HepG2 (cell line): ENCODE data around the gene CCDC148. TPM values are rescaled to one million over a fixed set of nuclear protein-coding genes. Genes with fewer than 3 reads are reported as not detected.

Source experiments
- ATAC-seq: fragments of 200-7000 bp; cut with Tn5 transposase; 3 replicates; pipeline ENCODE4 v1.9.1; 2020; ENCODE audit warnings: mild to moderate bottlenecking, moderate library complexity
- BruUV-seq: library from RNA; stranded (reverse); fragments of 400-500 nt; replicated peaks from 2 replicates; lab custom pipeline; 2021; lab: Mats Ljungman, UMichigan
- CTCF ChIA-PET: fragments of 300-600 bp; formaldehyde crosslinking; extraction: SDS; loops from one replicate; lab custom pipeline; 2021; ENCODE audit warnings: low total read pairs, inconsistent platforms, low intra/inter-chr PET ratio; lab: Yijun Ruan, JAX
- POLR2A ChIA-PET: fragments of 350-600 bp; sonication (Branson Sonifier 250); formaldehyde crosslinking; loops from one replicate; lab custom pipeline; 2020; ENCODE audit warnings: antibody characterized with exemption, inconsistent platforms; lab: Yijun Ruan, JAX
- DNase-seq: peaks from one replicate; pipeline ENCODE4 v3.0.0-alpha.2; 2015; ENCODE audit warnings: low spot score
- FAIRE-seq: peaks from 3 replicates; lab custom pipeline; 2011; peaks lifted over from hg19 to GRCh38; lab: Jason Lieb, UNC
- H2AFZ ChIP-seq: one replicate; pipeline ENCODE4 v1.6.1; 2011; ENCODE audit warnings: low read length, inconsistent platforms
- H3K27ac ChIP-seq: fragments of 300-600 bp; 3 replicates; pipeline ENCODE4 v1.8.0; 2011; ENCODE audit warnings: mixed run types, mild to moderate bottlenecking, mixed read lengths, low read length, inconsistent platforms; ENCODE audit not compliant: insufficient read depth; ENCODE audit errors: extremely low read length
- H3K27me3 ChIP-seq, 2 experiments: fragments of 200-600 bp in 1 of 2; 2 replicates in 1 of 2; 3 replicates in 1 of 2; pipeline versions ENCODE4 v1.6.0 to v1.8.0; 2011; ENCODE audit warnings: low read length in 2 of 2, mild to moderate bottlenecking in 2 of 2, moderate library complexity in 2 of 2, inconsistent platforms in 1 of 2; ENCODE audit not compliant: insufficient read depth in 2 of 2, control insufficient read depth in 1 of 2
- H3K36me3 ChIP-seq, 2 experiments: fragments of 200-600 bp in 1 of 2; replicated peaks in 1 of 2; 2 replicates in 1 of 2; 3 replicates in 1 of 2; pipeline versions ENCODE4 v1.5.1 to v1.8.0; 2011; ENCODE audit warnings: low read length in 2 of 2, inconsistent platforms in 1 of 2; ENCODE audit not compliant: insufficient read depth in 2 of 2, control insufficient read depth in 1 of 2
- H3K4me1 ChIP-seq: 2 replicates; pipeline ENCODE4 v1.5.1; 2012; ENCODE audit warnings: low read length, inconsistent platforms; ENCODE audit not compliant: insufficient read depth
- H3K4me2 ChIP-seq: 2 replicates; pipeline ENCODE4 v1.6.0; 2011; ENCODE audit warnings: low read depth, low read length, inconsistent platforms
- H3K4me3 ChIP-seq, 3 experiments: fragments of 200-600 bp in 1 of 3; sonication (generic), shearing (Covaris generic) in 1 of 3; replicated peaks in 1 of 3; 2 replicates each; pipeline ENCODE4 v1.5.1; 2011 to 2016; ENCODE audit warnings: low read length in 3 of 3, inconsistent platforms in 2 of 3, low read depth in 2 of 3, mild to moderate bottlenecking in 2 of 3, control low read depth in 1 of 3, mixed read lengths in 1 of 3; ENCODE audit not compliant: insufficient read depth in 1 of 3
- H3K79me2 ChIP-seq: one replicate; pipeline ENCODE4 v1.6.1; 2011; ENCODE audit warnings: low read length, inconsistent platforms; ENCODE audit not compliant: insufficient read depth
- H3K9ac ChIP-seq: 2 replicates; pipeline ENCODE4 v1.6.0; 2011; ENCODE audit warnings: mild to moderate bottlenecking, low read depth, low read length, inconsistent platforms; ENCODE audit not compliant: insufficient read depth
- H3K9me3 ChIP-seq: 2 replicates; pipeline ENCODE4 v1.5.1; 2012; ENCODE audit warnings: mild to moderate bottlenecking, low read length
- H4K20me1 ChIP-seq: 2 replicates; pipeline ENCODE4 v1.6.0; 2011; ENCODE audit warnings: inconsistent platforms, mild to moderate bottlenecking, low read length, moderate library complexity; ENCODE audit not compliant: insufficient read depth
- HNF4A ChIP-seq: sonication (generic); formaldehyde crosslinking; IDR thresholded peaks from 2 replicates; pipeline ENCODE4 v1.4.0; 2020; ENCODE audit warnings: missing genetic modification reagents
- JUNB ChIP-seq: sonication (generic); formaldehyde crosslinking; IDR thresholded peaks from 2 replicates; pipeline ENCODE4 v1.8.0; 2022; ENCODE audit warnings: missing genetic modification reagents, mild to moderate bottlenecking, borderline replicate concordance
- U2AF2 ChIP-seq: fragments of 200-400 bp; formaldehyde crosslinking; IDR thresholded peaks from 2 replicates; pipeline ENCODE4 v1.6.1; 2017; ENCODE audit warnings: low read depth, mild to moderate bottlenecking, low read length
- ZNF816 ChIP-seq: sonication (generic); formaldehyde crosslinking; IDR thresholded peaks from 2 replicates; pipeline ENCODE4 v1.8.0; 2022; ENCODE audit warnings: missing genetic modification reagents, mild to moderate bottlenecking, borderline replicate concordance
- WGBS: methylation state at CpG from one replicate; pipeline ENCODE4 v1.1.6; 2017; ENCODE audit warnings: low lambda C conversion rate; 5-methylcytosine and 5-hydroxymethylcytosine counted together
- in situ Hi-C: cut with HindIII; loops from 2 replicates; pipeline ENCODE4 v1.10.0; 2017; ENCODE audit warnings: low pct_unique_long_range_greater_than_20kb; ENCODE audit not compliant: extremely low pct_ligation_motif_present
- intact Hi-C: fragments of 100-400 bp; cut with micrococcal nuclease; formaldehyde crosslinking; loops from one replicate; pipeline ENCODE4 v1.10.0; 2022; ENCODE audit not compliant: unreplicated experiment
- polyA plus RNA-seq, 8 experiments: library from polyadenylated mRNA; depleted of rRNA in 3 of 8; stranded (reverse) in 7 of 8; unstranded in 1 of 8; fragments of >200 nt; fragmentation: Illumina TruSeq in 4 of 8; extraction: Trizol in 4 of 8; gene quantifications; 2 replicates each; pipeline versions ENCODE4 v1.2.1 to v1.2.3, GENCODE V29; 2011 to 2016; ENCODE audit warnings: low read depth in 4 of 8, missing spikeins in 1 of 8, mixed read lengths in 1 of 8; ENCODE audit not compliant: insufficient read depth in 1 of 8
- total RNA-seq, 5 experiments: library from RNA; depleted of rRNA; stranded (reverse); fragments of >200 nt; fragmentation: Illumina TruSeq; extraction: Trizol; gene quantifications; 2 replicates each; pipeline ENCODE4 v1.2.3, GENCODE V29; 2016; ENCODE audit warnings: low read depth in 1 of 5
- TF ChIP-seq, protein P1 (sequence below): sonication (generic); formaldehyde crosslinking; IDR thresholded peaks from 2 replicates; pipeline ENCODE4 v1.4.0; 2020; ENCODE audit warnings: mild to moderate bottlenecking, missing genetic modification reagents
- TF ChIP-seq, protein P2 (sequence below): sonication (generic); formaldehyde crosslinking; IDR thresholded peaks from 2 replicates; pipeline ENCODE4 v1.5.1; 2020; ENCODE audit warnings: missing genetic modification reagents, mild to moderate bottlenecking, borderline replicate concordance
- TF ChIP-seq, protein P3 (sequence below): IDR thresholded peaks from 2 replicates; pipeline ENCODE4 v1.6.1; 2012; ENCODE audit warnings: low read length, improper control_type of control experiment

Gene CCDC148
- total and polyA plus RNA-seq, 2 of the 13 experiments (the other 11 are each of a cell fraction or from before 2014, with no cell fraction given): 0.30 to 0.49 TPM

DNA sequence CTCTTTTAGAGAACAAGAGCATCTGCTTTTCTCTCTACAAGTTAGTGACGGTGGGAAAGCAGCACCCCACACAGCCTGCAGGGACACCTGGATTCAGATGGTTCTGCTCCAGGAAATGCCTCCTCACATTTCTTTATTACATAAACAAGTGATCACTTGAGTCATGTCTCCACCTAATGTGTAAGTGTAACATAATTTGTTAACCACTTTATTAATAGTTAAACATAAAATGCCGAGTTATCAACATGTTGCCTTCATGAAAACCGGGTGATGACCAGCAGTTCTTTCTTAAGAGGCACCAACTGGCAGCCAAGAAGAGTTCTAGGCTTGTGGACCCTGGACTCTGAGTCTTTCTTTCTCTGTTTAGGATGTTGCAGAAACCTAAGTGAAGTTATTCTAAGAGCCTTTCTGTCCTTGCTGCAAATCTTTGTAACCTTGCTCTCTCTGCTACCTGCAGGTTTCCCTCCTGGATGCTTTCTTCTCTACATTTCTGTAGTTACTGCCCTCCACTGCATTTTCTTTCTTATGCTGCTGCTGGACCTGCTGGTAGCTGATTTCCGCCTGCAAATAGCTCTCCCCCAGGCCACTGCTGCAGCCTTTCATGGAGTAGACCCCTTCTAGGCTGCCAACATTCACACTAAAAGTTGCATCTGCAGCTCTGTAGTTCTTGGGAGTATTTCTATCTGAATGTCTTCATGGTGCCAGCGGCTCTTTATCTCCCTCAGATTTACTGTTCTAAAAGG lies 330.6 kb downstream of the CCDC148 start:
- peaks cover 88% of the 10 kb centered on the region for H3K4me1 ChIP-seq
- DNase-seq (no peak), FAIRE-seq (no peak), ATAC-seq (no peak)
- intact Hi-C loops (loop anchor here (2.0 kb wide), 1 partner anchor 47 kb away; no protein-coding TSS in a partner anchor), in situ Hi-C loops (no loop called here)
- CTCF ChIA-PET: no interaction called here
- H3K9ac ChIP-seq: no peak overlapping the region
- H4K20me1 ChIP-seq: no peaks in the 10 kb centered on the region
- no peak overlapping the region for H3K4me3 ChIP-seq
- H3K27ac ChIP-seq: no peak overlapping the region
- no peaks in the 10 kb centered on the region for H3K9me3 ChIP-seq
- H3K79me2 ChIP-seq: no peaks in the 10 kb centered on the region
- H3K4me2 ChIP-seq: no peak overlapping the region
- BruUV-seq: no TSS peak
- 86% methylated on average over 5 of the region's 5 CpGs for WGBS
- no peak overlapping the region for H2AFZ ChIP-seq
- POLR2A ChIA-PET: no interaction called here
- H3K36me3 ChIP-seq: no peaks in the 10 kb centered on the region
- TF ChIP-seq JUNB (CRISPR knock-in tag) (no peak), U2AF2 (no peak), HNF4A (CRISPR knock-in tag) (0 out of 2 replicates have a peak, but pooled peaks have one; percentile 4), ZNF816 (CRISPR knock-in tag) (no peak)
- TF ChIP-seq, protein P1, sequence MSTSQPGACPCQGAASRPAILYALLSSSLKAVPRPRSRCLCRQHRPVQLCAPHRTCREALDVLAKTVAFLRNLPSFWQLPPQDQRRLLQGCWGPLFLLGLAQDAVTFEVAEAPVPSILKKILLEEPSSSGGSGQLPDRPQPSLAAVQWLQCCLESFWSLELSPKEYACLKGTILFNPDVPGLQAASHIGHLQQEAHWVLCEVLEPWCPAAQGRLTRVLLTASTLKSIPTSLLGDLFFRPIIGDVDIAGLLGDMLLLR (CRISPR knock-in tag): no peak
- TF ChIP-seq, protein P2, sequence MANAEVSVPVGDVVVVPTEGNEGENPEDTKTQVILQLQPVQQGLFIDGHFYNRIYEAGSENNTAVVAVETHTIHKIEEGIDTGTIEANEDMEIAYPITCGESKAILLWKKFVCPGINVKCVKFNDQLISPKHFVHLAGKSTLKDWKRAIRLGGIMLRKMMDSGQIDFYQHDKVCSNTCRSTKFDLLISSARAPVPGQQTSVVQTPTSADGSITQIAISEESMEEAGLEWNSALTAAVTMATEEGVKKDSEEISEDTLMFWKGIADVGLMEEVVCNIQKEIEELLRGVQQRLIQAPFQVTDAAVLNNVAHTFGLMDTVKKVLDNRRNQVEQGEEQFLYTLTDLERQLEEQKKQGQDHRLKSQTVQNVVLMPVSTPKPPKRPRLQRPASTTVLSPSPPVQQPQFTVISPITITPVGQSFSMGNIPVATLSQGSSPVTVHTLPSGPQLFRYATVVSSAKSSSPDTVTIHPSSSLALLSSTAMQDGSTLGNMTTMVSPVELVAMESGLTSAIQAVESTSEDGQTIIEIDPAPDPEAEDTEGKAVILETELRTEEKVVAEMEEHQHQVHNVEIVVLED: no peak
- TF ChIP-seq, protein P3, sequence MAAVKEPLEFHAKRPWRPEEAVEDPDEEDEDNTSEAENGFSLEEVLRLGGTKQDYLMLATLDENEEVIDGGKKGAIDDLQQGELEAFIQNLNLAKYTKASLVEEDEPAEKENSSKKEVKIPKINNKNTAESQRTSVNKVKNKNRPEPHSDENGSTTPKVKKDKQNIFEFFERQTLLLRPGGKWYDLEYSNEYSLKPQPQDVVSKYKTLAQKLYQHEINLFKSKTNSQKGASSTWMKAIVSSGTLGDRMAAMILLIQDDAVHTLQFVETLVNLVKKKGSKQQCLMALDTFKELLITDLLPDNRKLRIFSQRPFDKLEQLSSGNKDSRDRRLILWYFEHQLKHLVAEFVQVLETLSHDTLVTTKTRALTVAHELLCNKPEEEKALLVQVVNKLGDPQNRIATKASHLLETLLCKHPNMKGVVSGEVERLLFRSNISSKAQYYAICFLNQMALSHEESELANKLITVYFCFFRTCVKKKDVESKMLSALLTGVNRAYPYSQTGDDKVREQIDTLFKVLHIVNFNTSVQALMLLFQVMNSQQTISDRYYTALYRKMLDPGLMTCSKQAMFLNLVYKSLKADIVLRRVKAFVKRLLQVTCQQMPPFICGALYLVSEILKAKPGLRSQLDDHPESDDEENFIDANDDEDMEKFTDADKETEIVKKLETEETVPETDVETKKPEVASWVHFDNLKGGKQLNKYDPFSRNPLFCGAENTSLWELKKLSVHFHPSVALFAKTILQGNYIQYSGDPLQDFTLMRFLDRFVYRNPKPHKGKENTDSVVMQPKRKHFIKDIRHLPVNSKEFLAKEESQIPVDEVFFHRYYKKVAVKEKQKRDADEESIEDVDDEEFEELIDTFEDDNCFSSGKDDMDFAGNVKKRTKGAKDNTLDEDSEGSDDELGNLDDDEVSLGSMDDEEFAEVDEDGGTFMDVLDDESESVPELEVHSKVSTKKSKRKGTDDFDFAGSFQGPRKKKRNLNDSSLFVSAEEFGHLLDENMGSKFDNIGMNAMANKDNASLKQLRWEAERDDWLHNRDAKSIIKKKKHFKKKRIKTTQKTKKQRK: no peak
- H3K27me3 ChIP-seq: no peaks in the 10 kb centered on the region
